PC-3 (cell line): Measurements from ENCODE around the gene SIX1. TPM values are rescaled to one million over a fixed set of nuclear protein-coding genes. Genes with fewer than 3 reads are reported as not detected.
A peak's percentile ranks its signal among the peaks of the same experiment; 100 is the strongest.

Experiments
- ATAC-seq: fragments of 200-7000 bp; cut with Tn5 transposase; 2 replicates; pipeline ENCODE4 v1.9.1; 2020; ENCODE audit warnings: mild to moderate bottlenecking, moderate library complexity
- BruUV-seq: library from RNA; stranded (reverse); fragments of 400-500 nt; replicated peaks from 2 replicates; lab custom pipeline; 2021; lab: Mats Ljungman, UMichigan
- CTCF ChIA-PET: fragments of 300-600 bp; sonication (Branson Sonifier 250); formaldehyde crosslinking; loops from one replicate; lab custom pipeline; 2022; ENCODE audit warnings: antibody characterized with exemption; lab: Charles Lee
- POLR2A ChIA-PET: fragments of 300-600 bp; sonication (Branson Sonifier 250); formaldehyde crosslinking; loops from one replicate; lab custom pipeline; 2022; ENCODE audit warnings: antibody characterized with exemption; ENCODE audit not compliant: unreplicated experiment; lab: Charles Lee
- DNase-seq: peaks from one replicate; pipeline ENCODE4 v3.0.0-alpha.2; 2015
- H2AFZ ChIP-seq: fragments of 300-600 bp; sonication (generic); 2 replicates; pipeline ENCODE4 v1.6.0; 2016; ENCODE audit warnings: antibody characterized with exemption, low read length
- H3F3A ChIP-seq: fragments of 300-600 bp; sonication (generic); one replicate; pipeline ENCODE4 v1.6.0; 2017; ENCODE audit warnings: antibody characterized with exemption, low read length, control low read depth, mild to moderate bottlenecking; ENCODE audit not compliant: unreplicated experiment
- H3K27ac ChIP-seq: fragments of 300-600 bp; sonication (generic); 2 replicates; pipeline ENCODE4 v1.5.1; 2016; ENCODE audit warnings: mild to moderate bottlenecking, low read length
- H3K27me3 ChIP-seq: fragments of 300-600 bp; sonication (generic); 2 replicates; pipeline ENCODE4 v1.6.1; 2016; ENCODE audit warnings: low read length, mixed read lengths
- H3K36me3 ChIP-seq: fragments of 300-600 bp; sonication (generic); 2 replicates; pipeline ENCODE4 v1.6.1; 2016; ENCODE audit warnings: low read depth, mixed run types, low read length, mixed read lengths
- H3K4me1 ChIP-seq: fragments of 300-600 bp; sonication (generic); 2 replicates; pipeline ENCODE4 v1.5.1; 2016; ENCODE audit warnings: low read length; ENCODE audit not compliant: insufficient read depth
- H3K4me2 ChIP-seq: fragments of 300-600 bp; sonication (generic); 2 replicates; pipeline ENCODE4 v1.6.0; 2016; ENCODE audit warnings: low read length
- H3K4me3 ChIP-seq: fragments of 300-600 bp; sonication (generic); 2 replicates; pipeline ENCODE4 v1.5.1; 2016; ENCODE audit warnings: mild to moderate bottlenecking, low read length, mixed read lengths
- H3K79me2 ChIP-seq: fragments of 300-600 bp; sonication (generic); 2 replicates; pipeline ENCODE4 v1.6.1; 2017; ENCODE audit warnings: low read length, mixed read lengths
- H3K9ac ChIP-seq: fragments of 300-600 bp; sonication (generic); 2 replicates; pipeline ENCODE4 v1.6.0; 2016; ENCODE audit warnings: mild to moderate bottlenecking, low read length
- H3K9me2 ChIP-seq: fragments of 300-600 bp; sonication (generic); replicated peaks from 2 replicates; pipeline ENCODE4 v1.6.1; 2016; ENCODE audit warnings: mixed run types, low read length, mixed read lengths
- H3K9me3 ChIP-seq: fragments of 300-600 bp; sonication (generic); 2 replicates; pipeline ENCODE4 v1.6.1; 2016; ENCODE audit warnings: low read length, mixed read lengths
- H4K20me1 ChIP-seq: fragments of 300-600 bp; sonication (generic); 2 replicates; pipeline ENCODE4 v1.6.1; 2016; ENCODE audit warnings: low read length, mixed read lengths
- CTCF ChIP-seq: fragments of 300-600 bp; sonication (generic); conservative IDR thresholded peaks from 2 replicates; pipeline ENCODE4 v1.5.1; 2017; ENCODE audit warnings: antibody characterized with exemption, low read depth, mild to moderate bottlenecking, low read length
- EZH2 ChIP-seq: fragments of 300-600 bp; sonication (generic); IDR thresholded peaks from one replicate; pipeline ENCODE4 v1.6.1; 2017; ENCODE audit warnings: antibody characterized with exemption, mild to moderate bottlenecking, low read length; ENCODE audit not compliant: unreplicated experiment
- EZH2phosphoT487 ChIP-seq: fragments of 300-600 bp; sonication (generic); IDR thresholded peaks from 2 replicates; pipeline ENCODE4 v1.6.1; 2018; ENCODE audit warnings: mild to moderate bottlenecking, antibody characterized with exemption, low read length, borderline replicate concordance
- intact Hi-C: fragments of 100-400 bp; cut with micrococcal nuclease; formaldehyde crosslinking; loops from 2 replicates; pipeline ENCODE4 v1.9.0; 2023
- total RNA-seq: library from RNA; depleted of rRNA; stranded (reverse); fragments of >200 nt; gene quantifications from 2 replicates; pipeline ENCODE4 v1.2.3, GENCODE V29; 2014

The SIX1 gene
- total RNA-seq, 1 experiment from 2014 or later: 16.5 TPM

- TF ChIP-seq CTCF (no peak), EZH2 (no peak), EZH2phosphoT487 (no peak)
- no peak overlapping the region for H3K9ac ChIP-seq
- no peaks in the 10 kb centered on the region for H3K79me2 ChIP-seq
- no peaks in the 10 kb centered on the region for H3K9me2 ChIP-seq
- H3K4me1 ChIP-seq: 0 out of 2 replicates have a peak, but pooled peaks cover 5% of the 10 kb centered on the region
- no peaks in the 10 kb centered on the region for H3K9me3 ChIP-seq
- BruUV-seq: no TSS peak
- no peak overlapping the region for H3K4me2 ChIP-seq
- no peaks in the 10 kb centered on the region for H3K36me3 ChIP-seq
- no peak for ATAC-seq
- CTCF ChIA-PET: no interaction called here
- H3K27ac ChIP-seq: no peak overlapping the region
- no peak for DNase-seq
- no peak overlapping the region; the same call in 1 of the 2 replicates for H2AFZ ChIP-seq
- no peaks in the 10 kb centered on the region for H3K27me3 ChIP-seq
- no peak overlapping the region for H3K4me3 ChIP-seq
- POLR2A ChIA-PET: no interaction called here
- H3F3A ChIP-seq: no peaks in the 10 kb centered on the region
- intact Hi-C loops: no loop called here
- no peaks in the 10 kb centered on the region for H4K20me1 ChIP-seq
These were observed 31.0 kb downstream of the SIX1 start for GRCh38 chr14:60618241-60618640.

GRCh38 chr14:60616461-60616959 lies 32.8 kb downstream of the SIX1 start:
- DNase-seq (no peak), ATAC-seq (no peak)
- no peaks in the 10 kb centered on the region for H3K9me3 ChIP-seq
- no peak overlapping the region for H3K27ac ChIP-seq
- intact Hi-C loops: no loop called here
- ChIA-PET CTCF (no interaction called here), POLR2A (no interaction called here)
- TF ChIP-seq EZH2phosphoT487 (no peak), EZH2 (no peak), CTCF (no peak)
- H3K4me2 ChIP-seq: no peak overlapping the region
- H3K79me2 ChIP-seq: no peaks in the 10 kb centered on the region
- no TSS peak for BruUV-seq
- H3K27me3 ChIP-seq: no peaks in the 10 kb centered on the region
- peak overlapping the region; percentile 36 for H2AFZ ChIP-seq
- H3K4me3 ChIP-seq: no peak overlapping the region
- no peaks in the 10 kb centered on the region for H3F3A ChIP-seq
- H4K20me1 ChIP-seq: no peaks in the 10 kb centered on the region
- no peak overlapping the region for H3K9ac ChIP-seq
- no peaks in the 10 kb centered on the region for H3K36me3 ChIP-seq
- 0 out of 2 replicates have a peak, but pooled peaks cover 5% of the 10 kb centered on the region for H3K4me1 ChIP-seq
- H3K9me2 ChIP-seq: no peaks in the 10 kb centered on the region

- H3F3A ChIP-seq: no peaks in the 10 kb centered on the region
- H3K4me1 ChIP-seq: no peaks in the 10 kb centered on the region
- ATAC-seq: no peak
- no peaks in the 10 kb centered on the region for H3K79me2 ChIP-seq
- no peaks in the 10 kb centered on the region for H4K20me1 ChIP-seq
- intact Hi-C loops: no loop called here
- H3K9ac ChIP-seq: no peak overlapping the region
- H3K27ac ChIP-seq: no peak overlapping the region
- ChIA-PET CTCF (no interaction called here), POLR2A (no interaction called here)
- BruUV-seq: no TSS peak
- no peaks in the 10 kb centered on the region for H3K27me3 ChIP-seq
- no peak for DNase-seq
- no peak overlapping the region for H2AFZ ChIP-seq
- no peaks in the 10 kb centered on the region for H3K9me2 ChIP-seq
- TF ChIP-seq EZH2phosphoT487: no peak
- TF ChIP-seq EZH2: no peak
- no peak for TF ChIP-seq CTCF
- H3K9me3 ChIP-seq: no peaks in the 10 kb centered on the region
- peaks cover 3% of the 10 kb centered on the region; the same call in 1 of the 2 replicates for H3K36me3 ChIP-seq
- no peak overlapping the region for H3K4me3 ChIP-seq
- H3K4me2 ChIP-seq: no peak overlapping the region
These were observed 47.0 kb downstream of the SIX1 start for GRCh38 chr14:60602291-60602690.
